Measurements from ENCODE around the gene COPZ2.
"Not testable (repeated sequence)": the region's sequence is repeated elsewhere in the genome, so short reads cannot be mapped to it uniquely, and the experiment has no call there.

COPZ2 gene

DNA sequence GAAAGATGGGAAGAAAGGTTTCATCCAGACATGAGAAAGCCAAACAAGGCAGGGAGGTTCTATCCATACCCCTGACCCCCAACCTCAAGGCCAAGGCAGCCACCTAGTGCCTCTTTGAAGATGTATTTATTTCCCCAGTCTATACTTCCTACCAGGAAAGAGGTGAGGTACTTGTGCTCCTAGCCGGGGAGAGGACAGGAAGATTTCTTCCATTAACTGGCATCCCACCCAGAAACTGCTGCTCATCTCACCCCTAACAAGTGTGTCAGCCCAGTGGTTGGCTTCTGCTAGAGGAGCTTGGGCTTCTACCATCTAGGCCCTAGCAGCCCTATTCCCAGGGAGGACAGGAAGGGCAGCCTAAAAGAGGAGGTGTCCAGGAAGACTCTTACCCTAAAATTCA, 8.9 kb downstream of the COPZ2 start:
- FAIRE-seq = no peak
- TF ChIP-seq POLR2A (IDR thresholded peaks at IDR 0.05; ENCODE audit: low read depth, low read length) = no peak

DNA sequence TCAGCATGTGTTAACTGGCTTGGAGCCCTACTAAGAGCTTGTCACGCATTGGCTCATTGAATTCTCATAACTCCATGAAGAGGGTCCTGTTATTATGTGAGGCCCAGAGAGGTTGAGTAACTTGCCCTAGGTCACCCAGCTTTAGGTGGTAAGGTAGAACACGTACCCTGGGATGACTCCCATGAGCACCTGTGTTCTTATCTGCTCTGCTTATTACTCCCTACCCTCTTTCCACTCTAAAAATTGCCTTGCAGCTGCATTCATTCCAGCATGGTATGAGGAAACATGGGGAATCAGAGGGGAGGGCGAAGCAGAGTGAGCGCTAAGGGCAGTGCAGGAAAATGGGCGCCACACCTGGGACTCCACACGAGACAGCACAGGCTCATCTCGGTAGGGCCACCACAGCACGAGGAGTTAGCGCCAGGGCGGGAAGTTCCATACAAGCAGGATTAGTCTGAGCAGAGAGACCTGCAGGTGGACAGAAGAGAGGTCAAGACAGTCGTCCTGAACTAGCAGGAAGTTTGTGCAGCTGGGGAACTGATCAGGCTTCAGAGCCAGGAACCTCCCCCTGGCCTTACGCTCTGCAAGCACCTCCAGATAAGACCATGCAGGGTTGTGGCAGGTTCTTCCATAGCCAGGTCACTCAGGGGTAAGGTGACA, 10.1 kb downstream of the COPZ2 start:
- DNase-seq (ENCODE audit: insufficient read length, low spot score) (no peak), FAIRE-seq (no peak)
- no peak for TF ChIP-seq POLR2A (IDR thresholded peaks at IDR 0.05; ENCODE audit: low read depth, low read length)

More for the DNA sequence above, 8.9 kb downstream of the COPZ2 start:
- DNase-seq (ENCODE audit: insufficient read length, low spot score) = no peak

DNA sequence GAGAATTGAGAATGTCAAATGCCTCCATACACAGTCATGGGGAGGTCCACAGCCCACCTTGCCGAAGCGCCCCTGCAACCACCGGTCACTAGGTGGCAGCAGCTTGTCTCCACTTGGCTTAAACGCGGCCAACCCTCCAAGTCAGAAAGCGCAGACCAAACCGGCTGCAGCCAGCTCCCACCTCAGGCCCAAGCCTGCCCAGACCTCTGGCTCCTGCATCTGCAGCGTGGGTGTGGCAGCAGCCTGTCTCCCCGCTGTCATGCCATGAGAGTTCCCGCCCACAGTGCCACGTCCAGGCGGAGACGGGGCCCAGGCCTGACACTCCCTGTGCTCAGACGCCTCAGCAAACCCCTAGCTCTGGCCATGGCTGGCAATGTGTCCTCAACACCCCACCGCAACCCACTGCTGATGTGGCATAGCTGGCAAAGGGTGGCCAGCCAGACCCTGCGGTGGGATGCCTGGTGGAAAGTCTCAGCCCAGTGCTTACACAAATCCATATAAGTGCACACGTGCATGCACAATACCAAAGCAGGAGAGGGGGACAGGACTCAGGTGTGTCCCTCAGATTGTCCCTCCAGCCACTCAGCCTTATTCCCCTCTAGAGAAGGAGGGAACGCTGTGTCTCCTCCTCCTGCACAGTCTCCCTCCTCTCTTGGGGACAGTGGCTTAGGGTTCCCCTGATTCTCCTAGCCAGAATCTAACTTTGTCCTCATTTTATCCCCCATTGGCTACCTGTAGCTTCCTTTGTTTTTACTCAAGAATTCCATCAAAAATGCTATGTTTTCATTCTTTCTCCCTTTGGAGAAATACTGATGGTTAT, 10.9 kb downstream of the COPZ2 start:
- FAIRE-seq (peak; percentile 52), DNase-seq (ENCODE audit: insufficient read length, low spot score) (peak; percentile 93)
- TF ChIP-seq POLR2A (IDR thresholded peaks at IDR 0.05; ENCODE audit: low read depth, low read length) = 0 out of 2 replicates have a peak, but pooled peaks have one; percentile 15

DNA sequence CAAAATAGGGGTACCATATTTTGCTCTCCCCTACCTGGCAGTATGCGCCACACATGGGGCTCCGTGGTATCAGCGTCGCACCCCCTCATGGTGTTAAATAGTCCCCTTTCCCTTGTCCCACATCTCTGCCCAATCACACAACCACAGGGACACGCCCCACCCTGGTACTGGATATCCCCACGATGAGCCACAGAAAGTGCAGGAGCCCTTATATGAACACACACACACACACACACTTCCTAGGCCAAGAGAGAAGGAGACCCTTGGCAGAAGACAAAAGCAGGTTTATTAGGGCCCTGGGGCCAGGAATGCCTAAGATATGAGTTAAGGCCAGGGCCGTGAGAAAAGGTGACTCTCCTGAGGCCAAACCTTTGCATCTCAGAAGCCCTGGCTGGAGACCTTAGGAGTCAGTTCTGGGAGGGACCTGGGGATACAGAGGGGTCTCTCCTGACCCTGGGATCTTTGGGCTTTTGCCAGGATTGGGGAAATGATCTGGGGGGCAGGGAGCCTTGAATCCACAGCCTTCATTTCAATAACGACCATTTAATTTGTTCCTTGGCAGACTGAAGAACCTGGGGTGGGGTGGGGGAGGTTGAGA, 11.6 kb downstream of the COPZ2 start:
- no peak for FAIRE-seq
- TF ChIP-seq POLR2A (IDR thresholded peaks at IDR 0.05; ENCODE audit: low read depth, low read length) = no peak
- no peak for DNase-seq (ENCODE audit: insufficient read length, low spot score)

DNA sequence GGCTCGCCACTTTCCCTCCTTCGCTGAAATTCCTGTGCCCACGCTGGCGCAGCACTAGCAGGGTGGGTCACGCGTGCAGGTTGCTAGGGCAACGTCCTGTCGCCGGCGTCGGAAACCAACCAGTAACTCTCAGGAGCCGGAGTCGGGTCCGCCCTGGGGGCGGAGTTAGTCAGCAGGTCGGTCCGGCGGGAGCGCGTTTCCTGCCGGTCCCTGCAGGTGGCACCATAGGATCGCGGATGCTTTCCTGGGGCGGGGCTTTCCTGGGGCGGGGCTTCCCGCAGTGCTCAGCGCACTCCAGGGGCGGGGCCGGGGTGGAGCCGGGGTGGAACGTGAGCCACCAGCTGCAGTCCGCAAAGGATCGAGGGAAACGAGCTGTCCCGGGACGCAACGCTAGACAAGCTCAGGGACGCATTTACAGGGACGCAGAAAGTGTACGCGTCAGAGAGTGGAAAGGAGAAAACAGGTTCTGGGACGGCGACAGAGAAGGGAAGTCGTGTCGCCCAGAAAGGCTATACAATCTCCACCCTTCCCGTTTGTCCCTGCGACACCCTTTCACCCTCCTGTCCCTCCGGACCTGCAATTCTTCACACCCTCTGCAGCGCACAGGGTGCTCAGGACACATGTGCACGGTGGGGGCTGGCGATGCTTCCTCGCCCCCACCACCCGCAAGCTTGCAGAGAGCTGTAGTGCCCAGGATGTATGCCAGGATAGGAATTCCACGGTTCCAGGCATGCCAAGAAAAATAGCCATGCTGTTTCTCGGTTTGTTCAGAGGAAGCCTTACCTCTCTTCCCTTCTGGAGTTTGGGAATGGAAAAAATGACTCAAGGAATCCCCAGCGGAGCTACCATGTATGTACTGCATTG, 12.3 kb downstream of the COPZ2 start:
- FAIRE-seq (peak; percentile 53), DNase-seq (ENCODE audit: insufficient read length, low spot score) (peak; percentile 93)
- TF ChIP-seq POLR2A (IDR thresholded peaks at IDR 0.05; ENCODE audit: low read depth, low read length) = peak; percentile 62

DNA sequence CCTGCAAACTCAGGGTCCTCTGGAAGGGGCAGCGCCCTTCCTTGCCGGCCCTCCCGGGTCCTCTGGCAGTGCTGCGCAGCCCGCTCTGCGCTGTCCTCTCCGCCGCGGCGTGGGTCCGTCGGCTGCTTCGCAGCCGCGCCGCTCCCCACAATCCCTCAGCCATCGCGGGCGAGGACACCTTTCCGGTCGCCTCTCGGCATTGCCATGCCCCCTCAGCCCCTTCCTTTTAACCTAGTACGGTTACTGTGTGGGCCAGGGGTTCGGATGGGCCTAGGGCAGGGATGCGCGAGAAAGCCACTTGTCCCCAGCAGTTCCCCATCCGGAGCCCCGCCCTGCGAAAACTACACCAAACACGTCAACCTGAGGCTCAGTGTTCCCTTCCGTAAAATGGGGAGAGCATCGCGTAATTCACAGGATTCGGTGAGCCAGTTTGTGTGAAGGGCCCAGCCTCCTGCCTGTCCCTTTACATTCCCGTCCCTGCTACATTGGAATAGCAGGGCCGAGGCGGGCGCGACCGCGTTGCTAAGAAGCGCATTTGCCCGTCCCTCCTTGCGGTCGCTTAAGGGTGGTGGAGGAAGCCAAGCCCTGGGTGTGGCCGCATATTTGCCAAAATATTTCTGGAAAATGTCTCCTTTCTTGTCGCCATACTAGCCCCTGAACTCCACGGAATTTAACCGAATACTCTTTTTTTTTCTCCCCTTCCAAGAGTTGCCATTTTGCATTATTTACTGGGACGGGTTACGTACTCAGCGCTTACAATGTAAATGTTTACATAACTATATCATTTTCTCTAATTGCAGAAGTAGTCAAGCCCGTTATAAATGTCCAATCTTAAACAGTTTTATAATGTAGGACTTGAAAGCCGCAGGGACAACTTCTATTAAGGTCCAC, 13.2 kb downstream of the COPZ2 start:
- TF ChIP-seq POLR2A (IDR thresholded peaks at IDR 0.05; ENCODE audit: low read depth, low read length) = 0 out of 2 replicates have a peak, but pooled peaks have one; percentile 14
- no peak for FAIRE-seq
- no peak for DNase-seq (ENCODE audit: insufficient read length, low spot score)

DNA sequence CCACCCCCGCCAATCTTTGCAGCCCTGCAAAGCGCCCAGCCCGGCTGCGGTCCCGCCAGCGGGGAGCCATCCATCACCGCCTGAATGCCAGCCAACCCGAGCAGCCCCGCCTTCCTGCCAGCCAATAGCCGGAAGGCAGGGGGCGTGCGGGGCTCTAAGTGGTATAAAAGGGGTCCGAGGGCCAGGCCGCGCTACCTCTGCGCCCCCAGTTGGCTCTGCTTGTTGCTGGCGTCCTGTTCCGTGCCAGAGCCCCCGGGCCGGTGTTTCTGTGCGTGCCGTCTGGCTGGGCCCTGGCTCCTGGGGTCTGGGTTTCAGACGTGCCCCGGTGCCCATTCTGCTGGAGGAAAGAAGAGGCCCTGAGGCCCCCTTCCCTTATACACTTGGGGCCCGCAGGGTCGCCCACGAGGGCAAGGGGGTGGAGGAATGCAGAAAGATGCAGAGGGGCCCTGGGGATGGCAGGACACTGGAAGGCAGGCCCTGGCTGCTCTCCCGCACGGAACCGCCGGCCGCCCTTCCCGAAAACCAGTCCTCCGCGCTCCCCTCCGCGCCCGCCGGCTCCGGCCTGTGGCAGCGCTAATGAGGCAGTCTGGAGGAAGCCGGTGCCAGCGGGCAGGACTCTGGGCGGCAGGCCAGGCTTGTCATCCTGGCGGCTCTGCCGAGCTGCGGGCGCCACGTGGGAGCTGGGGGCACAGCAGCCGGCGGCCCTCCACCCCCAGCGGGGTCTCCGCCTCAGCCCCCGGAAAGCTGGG, 14.0 kb downstream of the COPZ2 start:
- FAIRE-seq (no peak), DNase-seq (ENCODE audit: insufficient read length, low spot score) (peak; percentile 85)
- TF ChIP-seq POLR2A (IDR thresholded peaks at IDR 0.05; ENCODE audit: low read depth, low read length) = peak; percentile 47; the same call in 1 of the 2 replicates

DNA sequence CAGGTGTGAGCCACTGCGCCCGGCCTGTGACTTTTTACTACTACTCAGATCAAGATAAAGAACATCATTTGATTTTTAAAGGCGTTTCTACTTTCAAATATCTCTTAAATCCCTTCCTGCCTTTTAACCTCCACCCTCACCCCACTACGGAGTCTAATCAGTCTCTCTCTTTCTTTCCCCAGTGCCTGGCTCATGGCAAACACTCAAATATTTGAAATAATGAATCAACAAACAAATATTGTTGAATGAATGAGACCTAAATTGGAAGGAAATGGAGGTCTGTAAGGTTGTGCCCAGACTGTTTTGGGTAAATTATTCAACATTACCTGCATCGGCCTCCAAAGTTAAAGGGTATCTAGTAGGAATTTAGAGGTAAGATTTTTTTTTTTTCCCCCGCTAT, 14.7 kb downstream of the COPZ2 start:
- DNase-seq (ENCODE audit: insufficient read length, low spot score) (no peak), FAIRE-seq (no peak)
- TF ChIP-seq POLR2A (IDR thresholded peaks at IDR 0.05; ENCODE audit: low read depth, low read length) = no peak

DNA sequence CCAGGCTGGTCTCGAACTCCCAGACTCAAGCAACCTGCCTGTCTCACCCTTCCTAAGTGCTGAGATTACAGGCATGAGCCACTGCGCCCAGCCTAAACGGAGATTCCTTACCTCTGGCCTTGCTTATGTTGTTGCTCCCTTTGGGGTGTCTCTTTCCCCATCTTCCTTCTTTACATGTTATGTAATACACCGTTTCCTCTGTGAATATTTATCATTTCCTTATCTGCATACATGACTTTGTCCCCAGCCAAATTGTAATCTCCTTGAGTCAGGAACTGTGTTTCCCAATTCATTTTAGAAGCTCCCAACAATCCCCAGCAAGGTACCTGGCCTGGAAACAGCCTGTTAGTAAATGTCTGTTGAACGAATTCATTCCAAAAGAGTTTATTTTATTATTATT, 15.7 kb downstream of the COPZ2 start:
- DNase-seq (ENCODE audit: insufficient read length, low spot score) = no peak
- FAIRE-seq = no peak
- no peak for TF ChIP-seq POLR2A (IDR thresholded peaks at IDR 0.05; ENCODE audit: low read depth, low read length)

DNA sequence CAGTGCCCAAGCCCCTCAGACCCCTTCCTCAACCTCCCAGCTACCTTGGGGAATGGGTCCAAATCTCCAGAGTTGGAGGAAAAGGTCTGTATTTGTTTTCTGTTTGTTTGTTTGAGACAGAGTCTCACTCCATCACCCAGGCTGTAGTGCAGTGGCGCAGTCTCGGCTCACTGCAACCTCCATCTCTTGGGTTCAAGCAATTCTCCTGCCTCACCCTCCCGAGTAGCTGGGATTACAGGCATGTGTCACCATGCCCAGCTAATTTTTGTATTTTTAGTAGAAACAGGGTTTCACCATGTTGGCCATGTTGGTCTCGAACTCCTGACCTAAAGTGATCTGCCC, 19.8 kb downstream of the COPZ2 start:
- not testable (repeated sequence) for DNase-seq (ENCODE audit: insufficient read length, low spot score); FAIRE-seq

DNA sequence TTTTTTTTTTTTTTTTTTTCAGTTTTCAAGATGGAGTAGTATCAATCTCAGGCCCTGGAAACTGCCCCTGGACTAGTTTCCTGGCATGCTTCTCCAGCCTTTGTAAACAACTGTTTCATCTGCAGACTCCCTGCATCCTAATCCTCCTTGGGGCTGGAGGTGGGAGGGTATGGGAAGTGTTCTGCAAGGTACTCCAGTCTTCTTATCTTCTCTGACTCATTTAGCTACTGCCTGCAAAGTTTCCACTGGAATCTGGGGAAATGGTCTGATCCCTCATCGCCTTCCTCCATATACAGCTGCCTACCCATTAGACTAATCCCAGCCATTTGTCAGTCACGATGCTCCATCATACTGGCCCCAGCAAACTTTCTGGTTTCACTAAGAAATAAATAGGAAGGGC, 21.5 kb downstream of the COPZ2 start:
- TF ChIP-seq POLR2A (IDR thresholded peaks at IDR 0.05; ENCODE audit: low read depth, low read length) = no peak
- DNase-seq (ENCODE audit: insufficient read length, low spot score) = peak; percentile 53
- no peak for FAIRE-seq

DNA sequence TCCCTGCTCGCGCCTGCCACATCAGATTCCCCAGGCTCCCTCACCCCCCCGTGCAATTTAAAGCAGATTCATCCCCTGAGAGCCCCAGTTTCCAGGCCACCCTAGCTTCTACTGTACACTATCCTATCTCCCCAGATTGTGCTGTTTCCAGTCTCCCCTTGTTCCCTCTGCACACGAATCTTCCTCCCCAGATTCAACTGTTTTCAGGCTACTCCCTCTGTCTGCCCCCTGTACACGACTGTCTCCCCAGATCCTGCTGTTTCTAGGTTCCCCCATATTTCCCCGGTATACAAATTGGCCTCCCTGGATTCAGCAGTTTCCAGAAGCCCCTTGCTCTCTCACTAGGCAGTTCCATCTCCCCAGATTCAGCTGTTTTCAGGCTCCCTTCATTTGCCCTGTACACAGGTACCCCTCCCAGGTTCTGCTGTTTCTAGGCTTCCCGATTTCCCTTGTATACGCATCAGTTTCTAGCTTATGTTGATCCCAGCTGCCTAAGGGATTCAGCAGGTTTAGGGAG, 22.9 kb downstream of the COPZ2 start:
- TF ChIP-seq POLR2A (IDR thresholded peaks at IDR 0.05; ENCODE audit: low read depth, low read length) = no peak
- FAIRE-seq = no peak
- DNase-seq (ENCODE audit: insufficient read length, low spot score) = no peak

Data from H54 (cell line).